GM13976 (cell line): ENCODE data around the gene NPHP3.

ENCODE experiments used
- DNase-seq: peaks from one replicate; pipeline ENCODE4 v3.0.0; 2012; ENCODE audit warnings: low spot score
- CTCF ChIP-seq: IDR thresholded peaks from 2 replicates; pipeline ENCODE4 v1.5.1; 2012; ENCODE audit warnings: borderline replicate concordance, mild to moderate bottlenecking; ENCODE audit not compliant: insufficient read depth; ENCODE audit errors: extremely low read depth, missing control alignments, control extremely low read depth
- in situ Hi-C: fragments of 300-500 bp; cut with MboI; formaldehyde crosslinking; loops from one replicate; pipeline ENCODE4 v1.12.0; 2022; ENCODE audit warnings: low sequenced_read_pairs, mixed read lengths, inconsistent platforms; ENCODE audit not compliant: unreplicated experiment

The NPHP3 gene

DNA sequence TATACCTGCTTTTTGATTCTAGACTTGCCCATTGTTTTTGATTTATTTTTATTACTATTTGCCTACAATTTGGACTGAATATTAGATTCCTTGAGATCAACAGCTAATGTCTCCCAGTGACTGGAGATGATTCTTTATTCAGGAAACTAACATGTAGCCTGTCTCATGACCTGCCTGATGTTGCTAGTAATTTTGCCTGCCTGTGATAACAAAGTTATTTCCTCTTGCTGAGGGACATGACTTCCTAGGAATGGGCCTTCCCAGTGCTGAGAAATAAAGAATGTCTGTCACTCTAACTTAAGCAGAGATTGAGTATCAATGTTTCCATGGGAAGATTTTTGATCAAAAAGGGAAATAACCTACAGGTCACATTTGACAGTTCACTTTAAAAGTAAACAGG lies 13.4 kb upstream of the NPHP3 start:
- DNase-seq: no peak
- no peak for TF ChIP-seq CTCF
- in situ Hi-C loops: loop anchor here (10.0 to 25.0 kb wide), 2 partner anchors 302 to 649 kb away; partner anchors contain the start of gene TMEM108

DNA sequence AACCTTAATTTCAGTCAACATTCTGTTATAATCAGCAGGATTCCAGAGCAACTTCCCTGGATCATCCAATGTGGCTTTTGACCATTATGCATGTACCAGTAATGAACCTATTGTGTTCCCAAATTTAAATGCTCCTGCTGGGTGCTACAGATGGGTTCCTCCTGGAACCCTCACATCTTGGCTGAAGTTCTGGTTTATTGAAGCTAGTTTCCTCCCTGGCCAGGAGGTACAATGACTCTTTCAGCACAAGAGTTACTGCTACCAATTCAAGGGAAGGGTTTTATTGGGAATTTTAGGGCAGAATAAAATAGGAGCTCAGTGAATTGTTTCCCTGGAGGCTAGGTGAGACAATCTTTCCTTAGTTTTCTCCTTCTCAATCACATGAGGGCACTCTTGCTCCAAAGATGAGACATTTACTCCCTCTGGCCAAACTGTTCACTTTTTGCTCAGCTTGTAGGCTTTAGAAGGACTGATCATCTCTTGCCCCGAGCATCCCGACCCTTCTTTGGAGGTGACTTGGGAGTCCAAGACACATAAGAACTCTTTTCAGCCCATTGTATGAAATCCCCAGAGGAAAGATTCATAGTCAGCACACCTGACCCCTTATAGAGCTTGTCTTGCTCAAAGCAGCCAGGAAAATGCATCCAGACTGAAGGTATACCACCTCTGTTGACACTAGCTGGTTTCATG lies 8.8 kb upstream of the NPHP3 start:
- in situ Hi-C loops: loop anchor here (10.0 to 25.0 kb wide), 2 partner anchors 306 to 654 kb away; partner anchors contain the start of gene TMEM108
- peak; percentile 19 for TF ChIP-seq CTCF
- DNase-seq: peak; percentile 12

DNA sequence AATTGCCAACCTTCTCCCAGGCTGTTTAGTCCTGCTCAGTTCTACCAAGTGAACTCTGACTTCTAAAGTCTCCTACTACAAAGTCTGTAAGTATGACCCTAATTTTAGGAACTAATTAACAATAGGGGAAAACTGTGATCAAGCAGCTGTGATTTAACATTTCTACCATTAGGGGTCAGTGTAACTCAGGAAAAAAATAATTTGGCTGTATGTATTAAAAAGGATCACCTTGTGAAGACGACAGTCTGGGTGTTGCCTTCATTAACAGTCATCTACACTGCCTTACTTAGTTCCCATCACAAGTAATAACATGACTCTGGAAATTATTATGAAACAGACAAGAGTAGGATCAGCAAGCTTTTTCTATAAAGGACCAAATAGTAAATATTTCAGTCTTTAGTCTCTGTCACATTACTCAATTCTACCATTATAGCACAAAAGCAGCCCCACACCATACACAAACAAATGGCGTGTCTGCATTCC lies 4.2 kb upstream of the NPHP3 start:
- TF ChIP-seq CTCF: peak; percentile 48
- in situ Hi-C loops: loop anchor here (25.0 kb wide), 1 partner anchor 311 kb away; the partner anchor contains the start of gene TMEM108
- peak; percentile 40 for DNase-seq

- DNase-seq: peak; percentile 37
- in situ Hi-C loops: no loop called here
- no peak for TF ChIP-seq CTCF
Measured at GRCh38 chr3:132723024-132723950, 1.1 kb upstream of the NPHP3 start.

DNA sequence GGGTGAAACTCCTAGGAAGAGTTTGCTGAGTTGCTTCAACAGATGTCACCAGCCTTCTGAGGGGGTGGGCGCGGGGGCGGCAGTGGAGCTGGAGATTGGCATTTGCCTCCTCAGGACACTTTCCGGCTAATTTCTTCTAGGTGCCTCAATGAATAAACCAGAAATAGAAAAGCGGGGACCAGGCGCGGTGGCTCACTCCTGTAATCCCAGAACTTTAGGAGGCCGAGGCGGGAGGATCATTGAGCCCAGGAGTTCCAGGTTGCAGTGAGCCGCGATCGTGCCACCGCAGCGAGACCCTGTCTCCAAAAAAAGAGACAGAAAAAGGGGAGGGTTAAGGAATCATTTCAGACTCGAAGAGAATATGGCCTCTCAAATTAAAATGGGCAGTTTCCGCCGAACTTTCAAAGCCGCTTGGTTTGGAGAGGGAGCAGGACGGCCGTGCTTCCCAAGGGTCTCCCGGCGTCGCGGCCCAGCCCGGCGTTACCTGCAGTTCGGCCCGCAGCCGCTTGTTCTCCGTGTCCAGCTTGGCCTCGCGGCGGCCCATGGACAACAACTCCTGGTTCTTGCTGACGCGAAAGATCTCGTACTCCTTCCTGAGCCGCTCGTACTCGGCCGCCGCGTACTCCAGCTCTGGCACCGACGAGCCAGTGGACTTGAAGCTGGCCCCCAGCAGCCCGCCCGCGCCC lies 587 bp downstream of the NPHP3 start:
- TF ChIP-seq CTCF: no peak
- no peak for DNase-seq
- in situ Hi-C loops: no loop called here

- in situ Hi-C loops: no loop called here
- no peak for TF ChIP-seq CTCF
- no peak for DNase-seq
Measured at GRCh38 chr3:132720228-132720627, 2.0 kb downstream of the NPHP3 start.
